Measurements from ENCODE around the gene LIPF.
"Not testable (repeated sequence)": the region's sequence is repeated elsewhere in the genome, so short reads cannot be mapped to it uniquely, and the experiment has no call there.

LIPF gene

DNA sequence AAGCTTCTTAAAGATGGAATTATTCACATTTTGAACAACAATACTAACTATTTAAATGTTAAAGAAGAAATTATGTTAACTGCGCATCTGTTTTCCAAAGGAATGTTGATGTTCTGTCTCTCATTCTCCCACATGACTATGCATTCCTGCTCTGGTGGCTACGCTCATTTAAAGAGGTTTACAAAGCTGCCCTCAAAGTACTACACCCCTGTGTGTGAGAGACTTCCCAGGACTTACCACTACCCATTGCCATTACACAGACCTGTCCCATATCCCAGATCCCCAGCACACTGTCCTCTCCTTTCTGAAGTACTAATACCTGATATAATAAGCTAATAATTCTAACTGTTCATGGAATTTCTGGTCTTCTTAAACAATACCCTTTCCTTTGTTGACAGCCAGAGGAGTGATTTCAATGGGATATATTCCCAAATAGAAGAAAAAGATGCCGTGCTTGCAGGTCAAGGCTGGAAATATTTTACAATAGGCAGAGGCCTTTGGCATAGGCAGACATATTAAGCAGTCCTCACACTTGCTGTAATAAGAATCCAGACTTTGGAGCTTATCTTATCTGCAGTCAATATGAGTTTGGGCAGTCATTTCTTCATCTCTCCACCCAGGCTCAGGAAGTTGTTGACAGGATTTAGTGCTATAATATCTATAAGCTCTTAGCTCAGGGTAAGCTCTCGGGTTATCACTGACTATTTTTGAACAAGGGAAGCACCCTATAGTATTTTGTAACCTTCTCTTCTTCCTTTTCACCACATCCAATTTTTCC is 12.2 kb downstream of the LIPF start:
- no peak for DNase-seq

DNA sequence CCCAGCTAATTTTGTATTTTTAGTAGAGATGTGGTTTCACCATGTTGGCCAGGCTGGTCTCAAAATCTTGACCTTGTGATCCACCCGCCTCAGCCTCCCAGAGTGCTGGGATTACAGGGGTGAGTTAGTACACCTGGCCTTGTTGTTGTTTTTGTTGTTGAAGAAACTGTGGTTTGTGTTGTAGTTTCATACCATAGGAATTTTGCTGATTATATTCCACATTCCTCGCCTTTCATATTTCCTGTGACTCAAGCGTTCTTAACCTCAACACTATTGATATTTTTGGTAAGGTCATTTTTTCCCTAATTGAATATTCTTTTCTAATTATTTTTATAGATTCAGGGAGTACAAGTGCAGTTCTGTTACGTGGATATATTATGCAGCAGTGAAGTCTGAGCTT is 16.7 kb downstream of the LIPF start:
- DNase-seq: no peak

DNA sequence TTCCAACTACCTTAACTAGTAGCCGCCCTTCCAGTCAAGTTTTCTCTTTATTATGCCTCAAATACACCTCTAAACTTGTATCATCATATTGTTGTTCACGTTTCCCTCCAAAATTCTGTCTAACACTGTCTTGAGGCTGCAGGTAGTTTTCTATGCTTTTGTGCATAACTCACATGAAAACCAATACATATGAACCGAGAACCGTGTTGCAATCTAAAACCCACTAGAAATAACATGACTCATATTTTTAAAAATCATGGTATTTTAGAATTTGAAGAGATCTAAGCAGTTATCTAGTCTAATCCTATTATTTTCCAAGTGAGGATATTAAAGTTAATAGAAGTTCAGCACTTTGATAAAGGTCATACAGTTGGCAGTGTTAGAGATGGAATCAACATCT is 18.2 kb downstream of the LIPF start:
- DNase-seq: no peak

DNA sequence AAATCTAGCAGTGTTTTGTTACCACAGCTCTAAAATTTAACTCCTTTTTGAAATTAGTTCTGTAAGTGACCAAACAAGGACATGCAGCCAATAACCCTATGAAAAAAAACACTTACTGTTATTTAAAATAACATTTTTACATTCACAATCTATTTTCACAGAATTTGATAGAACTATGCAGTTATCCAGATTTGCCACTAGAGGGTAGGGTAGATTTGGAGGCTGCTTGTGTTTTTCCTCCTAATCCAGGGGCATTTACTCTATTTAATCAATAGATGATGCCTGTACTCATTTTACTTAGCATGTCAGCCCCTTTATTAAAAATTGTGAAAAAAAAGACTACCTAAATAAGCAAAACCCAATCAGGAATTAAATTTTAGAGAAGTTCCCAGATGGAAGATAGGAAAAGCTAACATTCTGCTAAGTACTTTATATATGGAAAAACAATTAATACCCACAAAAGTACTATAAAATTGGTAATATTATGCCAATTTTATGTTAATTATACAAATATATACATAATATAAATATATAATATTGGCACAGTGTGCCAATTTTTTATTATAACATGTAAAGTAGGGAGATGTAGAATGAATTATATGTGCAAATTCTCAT is 23.7 kb downstream of the LIPF start:
- peak in 1 of 2 experiments; percentile 11 for DNase-seq

DNA sequence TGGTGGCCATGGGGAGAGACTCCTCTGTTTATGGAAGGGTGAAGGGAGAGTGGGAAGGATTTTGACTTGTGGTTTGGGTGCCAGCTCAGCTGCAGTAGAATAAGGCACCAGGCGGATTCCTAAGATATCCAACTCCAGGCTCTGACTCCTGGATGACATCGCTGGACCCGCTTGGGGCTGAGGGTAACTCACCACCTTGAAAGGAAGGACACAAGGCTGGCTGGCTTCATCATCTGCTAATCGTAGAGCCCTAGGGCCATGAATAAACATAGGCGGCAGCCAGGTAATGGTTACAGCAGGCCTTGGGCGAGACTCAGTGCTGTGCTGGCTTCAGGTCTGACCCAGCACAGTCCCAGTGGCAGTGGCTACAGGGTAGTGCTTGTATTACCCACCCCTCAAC is 25.1 kb downstream of the LIPF start:
- DNase-seq: no peak

DNA sequence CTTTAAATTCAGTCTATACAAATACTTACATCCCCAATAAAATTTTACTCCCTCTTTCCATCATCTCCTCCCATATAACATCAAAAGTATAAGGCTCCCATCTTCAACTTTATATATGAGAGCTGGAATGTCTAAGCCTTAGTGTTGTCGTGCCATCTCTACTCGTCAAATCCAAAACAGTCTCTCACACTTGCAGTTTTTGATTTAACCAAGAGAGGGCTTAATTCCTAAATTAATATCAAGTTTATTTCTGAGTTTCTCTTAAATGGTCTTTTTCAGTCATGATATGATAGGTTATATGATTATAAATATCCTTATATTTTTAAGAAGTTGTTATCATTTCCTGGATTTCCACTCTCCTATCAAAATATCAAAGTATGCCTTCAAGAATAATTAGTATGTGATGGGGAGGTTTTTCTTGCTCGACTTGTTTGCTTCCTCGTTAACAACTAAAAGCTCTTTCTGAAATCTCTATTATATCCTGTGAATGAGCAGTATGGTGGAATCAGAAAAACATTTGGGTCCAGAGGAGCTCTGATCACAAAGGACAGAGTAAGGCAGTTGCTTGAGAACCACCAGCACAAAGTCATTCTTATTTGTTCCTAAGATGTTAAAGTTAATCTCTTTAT is 29.3 kb downstream of the LIPF start:
- DNase-seq: no peak

DNA sequence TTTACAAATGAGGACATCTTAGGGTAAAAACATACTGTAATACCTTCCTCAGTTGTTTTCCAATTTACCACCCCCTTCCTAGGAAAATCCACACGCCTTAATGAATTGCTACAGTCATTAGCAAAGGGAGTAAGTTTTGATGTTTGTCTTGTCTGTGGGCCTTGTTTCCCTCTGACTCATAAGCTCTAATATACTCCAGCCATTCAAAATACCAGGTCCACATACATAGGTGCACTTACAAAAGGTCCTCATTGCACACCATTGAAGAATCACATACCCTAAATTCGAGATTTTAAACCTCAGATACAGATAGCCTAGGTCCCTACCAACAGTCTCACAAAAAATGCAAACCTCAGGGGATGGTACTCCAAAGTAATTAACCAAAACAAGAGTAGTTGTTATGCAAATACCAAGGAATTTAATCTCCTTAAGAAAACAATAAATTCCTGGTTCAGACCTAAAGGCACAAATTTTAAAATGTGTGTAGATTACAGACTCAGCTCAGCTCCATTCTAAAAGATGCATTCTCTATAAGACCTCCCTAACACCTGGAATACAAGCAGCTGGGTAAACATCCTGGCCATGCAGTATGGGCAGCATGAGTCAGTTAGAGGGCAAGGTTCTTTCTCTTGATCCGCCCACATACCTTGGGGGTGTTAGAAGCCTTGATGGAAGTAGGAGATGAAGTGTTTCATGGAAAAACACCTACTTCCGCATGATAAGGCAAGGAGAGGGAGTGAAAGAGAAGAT is 38.8 kb downstream of the LIPF start:
- no peak for DNase-seq

DNA sequence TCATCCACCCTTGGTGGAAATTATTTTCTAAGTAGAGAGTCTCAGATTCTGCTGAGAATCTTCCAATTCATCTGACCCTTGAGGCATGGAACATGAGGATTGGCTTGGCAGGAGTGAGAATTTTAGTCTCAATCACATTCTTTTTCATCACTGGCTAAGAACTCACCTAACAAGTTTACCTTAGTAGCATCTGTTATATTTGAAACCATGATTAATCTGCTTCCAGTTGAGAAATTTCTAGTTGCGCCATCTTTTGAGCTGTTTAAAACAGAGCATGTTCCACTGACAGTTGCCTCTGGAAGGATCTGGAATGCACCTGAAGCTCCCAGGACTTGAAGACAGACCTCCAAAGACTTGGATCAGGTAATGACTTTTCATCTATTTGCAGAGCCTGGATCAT is 41.7 kb downstream of the LIPF start, which contains the start of gene LIPK:
Gene LIPK (plus strand): TSS at position 292 of the 400 bp plus-strand sequence. CDS start 18,295 bp downstream, outside the sequence.
- DNase-seq: no peak

DNA sequence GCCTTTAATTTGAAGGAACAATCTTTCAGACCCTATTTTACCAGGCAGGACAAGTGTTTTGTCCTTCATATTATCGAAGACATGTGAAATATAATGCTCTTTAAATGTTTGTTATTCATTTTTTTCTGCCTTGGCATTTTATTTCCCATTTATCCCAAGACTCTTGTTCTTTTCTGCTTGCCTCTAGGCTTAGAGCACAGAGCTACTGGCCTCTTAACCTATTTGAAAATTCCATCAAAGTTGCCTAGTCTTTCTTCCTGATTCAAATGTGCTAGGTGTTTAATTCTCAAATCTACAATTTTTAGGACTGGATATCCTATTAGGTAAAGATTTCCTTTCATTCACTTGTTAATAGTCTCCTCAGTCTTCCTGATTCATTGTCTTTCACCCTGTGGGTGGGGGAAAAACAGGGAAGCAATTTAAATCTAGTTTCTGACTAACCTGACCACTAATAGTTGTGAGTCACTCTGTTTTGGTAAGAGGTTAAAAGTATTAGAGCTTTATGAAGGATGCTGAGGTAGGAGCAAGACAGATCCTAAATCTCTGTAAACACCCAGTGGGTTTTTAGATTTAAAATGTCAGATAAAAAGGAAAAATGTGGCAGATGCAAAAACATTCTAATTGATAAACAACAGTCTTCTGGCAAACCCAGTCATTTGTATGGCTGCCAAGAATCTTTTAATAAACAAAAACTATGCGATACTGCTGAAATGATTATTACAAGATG is 43.4 kb downstream of the LIPF start:
- no peak for DNase-seq

DNA sequence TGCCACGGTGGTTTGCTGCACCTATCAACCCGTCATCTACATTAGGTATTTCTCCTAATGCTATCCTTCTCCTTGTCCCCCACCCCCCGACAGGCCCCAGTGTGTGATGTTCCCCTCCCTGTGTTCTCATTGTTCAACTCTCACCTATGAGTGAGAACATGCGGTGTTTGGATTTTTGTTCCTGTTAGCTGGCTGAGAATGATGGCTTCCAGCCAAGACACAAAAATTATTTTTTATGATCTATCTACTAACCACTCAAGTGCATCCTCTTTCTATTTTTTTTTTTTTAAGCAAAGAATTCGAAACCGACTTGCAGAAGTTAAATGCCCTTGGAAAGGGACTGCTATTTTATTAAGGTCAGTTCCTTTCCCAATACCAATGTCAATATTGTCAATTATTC is 45.1 kb downstream of the LIPF start:
- DNase-seq: not testable (repeated sequence)

DNA sequence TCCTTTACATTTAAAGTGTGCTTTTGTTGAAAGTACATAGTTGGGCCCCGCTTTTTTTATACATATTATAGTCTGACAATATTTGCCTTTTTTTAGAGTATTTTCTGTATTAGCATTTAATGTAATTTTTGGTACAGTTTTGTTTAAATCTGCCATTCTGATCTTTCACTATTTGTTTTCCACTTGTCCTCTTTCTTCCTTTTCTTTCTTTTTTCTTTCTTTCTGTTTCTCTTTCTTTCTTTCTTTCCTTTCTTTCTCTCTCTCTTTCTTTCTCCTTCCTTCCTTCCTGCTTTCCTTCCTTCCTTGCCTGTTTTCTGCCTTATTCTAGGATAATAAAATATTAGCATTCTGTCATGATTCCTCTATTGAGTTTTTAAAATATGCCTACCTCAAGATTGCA is 51.3 kb downstream of the LIPF start:
- no peak for DNase-seq

DNA sequence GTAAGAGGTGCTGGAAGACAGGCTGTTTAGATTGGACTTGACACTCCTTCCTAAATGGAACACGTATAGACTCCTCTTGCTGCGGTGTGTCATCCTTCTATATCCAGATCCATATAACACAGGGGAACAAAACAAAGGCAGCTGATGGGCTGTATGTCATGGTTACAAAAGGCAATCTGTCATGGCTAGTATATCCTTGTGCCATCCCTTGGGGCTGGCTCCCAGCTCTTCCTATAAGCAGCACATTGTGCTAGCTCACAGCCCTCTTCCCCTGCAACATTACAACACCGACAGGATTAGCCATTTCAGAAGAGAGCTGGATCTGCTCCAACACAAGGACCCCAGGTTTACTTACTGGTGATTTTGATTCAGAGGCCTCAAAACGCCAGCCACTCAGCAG is 57.1 kb downstream of the LIPF start:
- no peak for DNase-seq

DNA sequence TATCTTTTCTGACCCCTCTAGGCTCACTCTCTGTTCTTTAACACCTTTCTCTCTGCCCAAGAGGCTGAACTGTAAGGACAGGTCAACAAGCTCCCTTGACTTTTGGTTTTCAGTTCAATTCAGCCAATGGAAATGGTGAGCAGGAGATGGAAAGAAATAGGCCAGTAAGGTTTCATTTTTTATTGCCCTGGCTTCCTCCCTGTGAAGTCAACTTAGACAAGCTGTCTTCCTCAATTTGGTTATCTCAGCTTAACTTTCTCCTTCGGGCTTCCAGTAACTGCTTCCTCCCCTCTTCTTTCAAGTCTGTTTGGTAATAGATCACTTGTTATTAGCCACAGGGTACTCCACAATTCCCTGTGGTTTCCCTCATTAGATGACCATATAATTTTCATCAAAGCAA is 61.6 kb downstream of the LIPF start:
- DNase-seq: no peak

DNA sequence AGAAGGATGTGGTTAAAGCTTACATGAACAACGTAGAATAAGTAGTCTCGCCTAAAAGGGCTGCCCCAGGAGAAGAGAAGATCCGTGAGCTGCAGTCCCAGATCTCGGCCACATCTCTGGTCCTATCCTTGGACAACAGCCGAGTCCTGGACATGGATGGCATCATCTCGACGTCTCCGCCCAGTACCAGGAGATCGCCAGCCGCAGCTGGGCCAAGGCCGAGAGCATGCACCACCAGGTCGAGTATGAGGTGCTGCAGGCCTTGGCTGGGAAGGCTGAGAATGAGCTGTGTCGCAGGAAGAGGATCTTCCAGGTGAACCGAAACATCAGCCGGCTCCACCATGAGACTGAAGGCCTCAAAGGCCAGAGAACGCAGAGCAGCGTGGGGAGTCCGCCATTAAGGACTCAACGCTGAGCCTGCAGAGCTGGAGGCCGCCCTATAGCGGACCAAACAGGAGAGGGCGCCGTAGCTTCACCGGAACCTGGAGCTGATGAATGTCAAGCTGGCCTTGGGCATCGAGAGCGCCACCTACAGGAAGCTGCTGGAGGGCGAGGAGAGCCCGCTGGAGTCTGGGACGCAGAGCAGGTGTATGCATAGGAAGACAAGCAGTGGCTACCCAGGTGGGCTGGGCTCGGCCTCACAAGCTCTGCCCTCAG is 64.0 kb downstream of the LIPF start:
- DNase-seq: no peak
